ENCODE results near the gene PPM1A. TPM values are rescaled to one million over a fixed set of nuclear protein-coding genes. Genes with fewer than 3 reads are reported as not detected.

PPM1A gene
- total and polyA plus RNA-seq, 2 of the 13 experiments (the other 11 are each of a cell fraction or from before 2014, with no cell fraction given), result 23.3 to 29.8 TPM

- TF ChIP-seq, protein P1, sequence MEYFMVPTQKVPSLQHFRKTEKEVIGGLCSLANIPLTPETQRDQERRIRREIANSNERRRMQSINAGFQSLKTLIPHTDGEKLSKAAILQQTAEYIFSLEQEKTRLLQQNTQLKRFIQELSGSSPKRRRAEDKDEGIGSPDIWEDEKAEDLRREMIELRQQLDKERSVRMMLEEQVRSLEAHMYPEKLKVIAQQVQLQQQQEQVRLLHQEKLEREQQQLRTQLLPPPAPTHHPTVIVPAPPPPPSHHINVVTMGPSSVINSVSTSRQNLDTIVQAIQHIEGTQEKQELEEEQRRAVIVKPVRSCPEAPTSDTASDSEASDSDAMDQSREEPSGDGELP (IDR thresholded peaks at IDR 0.05; ENCODE audit: borderline replicate concordance, low read depth), result no peak
- no peak for TF ChIP-seq ZNF264 (CRISPR knock-in tag; IDR thresholded peaks at IDR 0.05)
- TF ChIP-seq CEBPB (IDR thresholded peaks at IDR 0.05; ENCODE audit: borderline replicate concordance, low read depth, low read length), result no peak
- no peak for TF ChIP-seq GLMP (CRISPR knock-in tag; IDR thresholded peaks at IDR 0.05; ENCODE audit: borderline replicate concordance)
Measured at GRCh38 chr14:60278350-60278749, 29.3 kb downstream of the PPM1A start (continued).

DNA sequence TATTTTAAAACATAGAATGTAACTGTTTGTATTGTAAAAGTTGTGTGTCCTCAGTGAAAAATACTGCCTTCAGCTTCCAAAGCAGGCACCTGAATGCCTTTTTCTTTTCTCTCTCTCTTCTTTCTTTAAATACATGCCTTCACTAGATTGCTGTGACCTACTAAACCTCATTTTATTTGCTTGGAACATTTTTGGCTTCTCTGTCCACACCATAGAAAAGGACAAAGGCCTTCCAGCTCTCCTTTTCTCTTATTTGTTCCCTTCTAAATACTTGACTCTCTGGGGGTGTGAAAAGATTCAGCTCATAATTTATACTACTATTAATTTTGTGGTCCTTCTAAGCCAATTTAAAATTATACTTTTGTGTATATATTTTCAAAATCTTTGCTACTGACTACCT is 38.4 kb downstream of the PPM1A start:
- no TSS peak for BruUV-seq (replicated peaks)
- H4K20me1 ChIP-seq (ENCODE audit: insufficient read depth, low read length), result no peaks in the 10 kb centered on the region
- ChIA-PET POLR2A (no interaction called here), CTCF (ENCODE audit: low intra/inter-chr PET ratio, low total read pairs) (no interaction called here)
- intact Hi-C loops (cut with micrococcal nuclease; ENCODE audit: unreplicated experiment) (no loop called here), in situ Hi-C loops (cut with HindIII; ENCODE audit: extremely low pct_ligation_motif_present, low pct_unique_long_range_greater_than_20kb) (no loop called here)
- peaks cover 4 to 38% of the 10 kb centered on the region in 2 experiments; a peak in 4 of 5 replicates for H3K36me3 ChIP-seq (replicated peaks in 1 of 2; ENCODE audit: control insufficient read depth in 1 of 2, insufficient read depth in 2 of 2, low read length in 2 of 2)
- no peak overlapping the region for H3K4me3 ChIP-seq (replicated peaks in 1 of 3; ENCODE audit: insufficient read depth in 1 of 3, low read depth in 2 of 3, low read length in 3 of 3)
- DNase-seq (ENCODE audit: low spot score) (no peak), FAIRE-seq (no peak), ATAC-seq (no peak)
- H3K4me2 ChIP-seq (ENCODE audit: low read depth, low read length), result no peak overlapping the region
- H3K27ac ChIP-seq (ENCODE audit: extremely low read length, insufficient read depth, low read length), result no peak overlapping the region
- no peaks in the 10 kb centered on the region for H3K79me2 ChIP-seq (ENCODE audit: insufficient read depth, low read length)
- no peaks in the 10 kb centered on the region for H3K9me3 ChIP-seq (ENCODE audit: low read length)
- no peak overlapping the region for H3K9ac ChIP-seq (ENCODE audit: insufficient read depth, low read depth, low read length)
- H3K27me3 ChIP-seq (ENCODE audit: control insufficient read depth in 1 of 2, insufficient read depth in 2 of 2, low read length in 2 of 2), result no peaks in the 10 kb centered on the region
- H3K4me1 ChIP-seq (ENCODE audit: insufficient read depth, low read length), result no peaks in the 10 kb centered on the region
- H2AFZ ChIP-seq (ENCODE audit: low read length), result no peak overlapping the region
- TF ChIP-seq HNF4G (IDR thresholded peaks at IDR 0.05; ENCODE audit: borderline replicate concordance, low read depth, low read length) (no peak), HNF4G (CRISPR knock-in tag; IDR thresholded peaks at IDR 0.05; ENCODE audit: borderline replicate concordance, low read depth) (no peak), SRF (IDR thresholded peaks at IDR 0.05; ENCODE audit: low read depth, low read length) (no peak), ZNF619 (CRISPR knock-in tag; IDR thresholded peaks at IDR 0.05) (no peak), ZNF34 (CRISPR knock-in tag; IDR thresholded peaks at IDR 0.05; ENCODE audit: borderline replicate concordance) (no peak), IRF1 (CRISPR knock-in tag; IDR thresholded peaks at IDR 0.05; ENCODE audit: low read depth) (no peak), CHD2 (IDR thresholded peaks at IDR 0.05; ENCODE audit: low read depth, low read length) (no peak), ZNF839 (CRISPR knock-in tag; IDR thresholded peaks at IDR 0.05; ENCODE audit: borderline replicate concordance) (no peak)
- TF ChIP-seq, protein P2, sequence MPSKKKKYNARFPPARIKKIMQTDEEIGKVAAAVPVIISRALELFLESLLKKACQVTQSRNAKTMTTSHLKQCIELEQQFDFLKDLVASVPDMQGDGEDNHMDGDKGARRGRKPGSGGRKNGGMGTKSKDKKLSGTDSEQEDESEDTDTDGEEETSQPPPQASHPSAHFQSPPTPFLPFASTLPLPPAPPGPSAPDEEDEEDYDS (CRISPR knock-in tag; IDR thresholded peaks at IDR 0.05), result no peak
- TF ChIP-seq, protein P3, sequence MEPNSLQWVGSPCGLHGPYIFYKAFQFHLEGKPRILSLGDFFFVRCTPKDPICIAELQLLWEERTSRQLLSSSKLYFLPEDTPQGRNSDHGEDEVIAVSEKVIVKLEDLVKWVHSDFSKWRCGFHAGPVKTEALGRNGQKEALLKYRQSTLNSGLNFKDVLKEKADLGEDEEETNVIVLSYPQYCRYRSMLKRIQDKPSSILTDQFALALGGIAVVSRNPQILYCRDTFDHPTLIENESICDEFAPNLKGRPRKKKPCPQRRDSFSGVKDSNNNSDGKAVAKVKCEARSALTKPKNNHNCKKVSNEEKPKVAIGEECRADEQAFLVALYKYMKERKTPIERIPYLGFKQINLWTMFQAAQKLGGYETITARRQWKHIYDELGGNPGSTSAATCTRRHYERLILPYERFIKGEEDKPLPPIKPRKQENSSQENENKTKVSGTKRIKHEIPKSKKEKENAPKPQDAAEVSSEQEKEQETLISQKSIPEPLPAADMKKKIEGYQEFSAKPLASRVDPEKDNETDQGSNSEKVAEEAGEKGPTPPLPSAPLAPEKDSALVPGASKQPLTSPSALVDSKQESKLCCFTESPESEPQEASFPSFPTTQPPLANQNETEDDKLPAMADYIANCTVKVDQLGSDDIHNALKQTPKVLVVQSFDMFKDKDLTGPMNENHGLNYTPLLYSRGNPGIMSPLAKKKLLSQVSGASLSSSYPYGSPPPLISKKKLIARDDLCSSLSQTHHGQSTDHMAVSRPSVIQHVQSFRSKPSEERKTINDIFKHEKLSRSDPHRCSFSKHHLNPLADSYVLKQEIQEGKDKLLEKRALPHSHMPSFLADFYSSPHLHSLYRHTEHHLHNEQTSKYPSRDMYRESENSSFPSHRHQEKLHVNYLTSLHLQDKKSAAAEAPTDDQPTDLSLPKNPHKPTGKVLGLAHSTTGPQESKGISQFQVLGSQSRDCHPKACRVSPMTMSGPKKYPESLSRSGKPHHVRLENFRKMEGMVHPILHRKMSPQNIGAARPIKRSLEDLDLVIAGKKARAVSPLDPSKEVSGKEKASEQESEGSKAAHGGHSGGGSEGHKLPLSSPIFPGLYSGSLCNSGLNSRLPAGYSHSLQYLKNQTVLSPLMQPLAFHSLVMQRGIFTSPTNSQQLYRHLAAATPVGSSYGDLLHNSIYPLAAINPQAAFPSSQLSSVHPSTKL (CRISPR knock-in tag; IDR thresholded peaks at IDR 0.05), result no peak
- TF ChIP-seq, protein P4, sequence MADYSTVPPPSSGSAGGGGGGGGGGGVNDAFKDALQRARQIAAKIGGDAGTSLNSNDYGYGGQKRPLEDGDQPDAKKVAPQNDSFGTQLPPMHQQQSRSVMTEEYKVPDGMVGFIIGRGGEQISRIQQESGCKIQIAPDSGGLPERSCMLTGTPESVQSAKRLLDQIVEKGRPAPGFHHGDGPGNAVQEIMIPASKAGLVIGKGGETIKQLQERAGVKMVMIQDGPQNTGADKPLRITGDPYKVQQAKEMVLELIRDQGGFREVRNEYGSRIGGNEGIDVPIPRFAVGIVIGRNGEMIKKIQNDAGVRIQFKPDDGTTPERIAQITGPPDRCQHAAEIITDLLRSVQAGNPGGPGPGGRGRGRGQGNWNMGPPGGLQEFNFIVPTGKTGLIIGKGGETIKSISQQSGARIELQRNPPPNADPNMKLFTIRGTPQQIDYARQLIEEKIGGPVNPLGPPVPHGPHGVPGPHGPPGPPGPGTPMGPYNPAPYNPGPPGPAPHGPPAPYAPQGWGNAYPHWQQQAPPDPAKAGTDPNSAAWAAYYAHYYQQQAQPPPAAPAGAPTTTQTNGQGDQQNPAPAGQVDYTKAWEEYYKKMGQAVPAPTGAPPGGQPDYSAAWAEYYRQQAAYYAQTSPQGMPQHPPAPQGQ (CRISPR knock-in tag; IDR thresholded peaks at IDR 0.05; ENCODE audit: borderline replicate concordance), result no peak
